ENCODE measurements around the gene SECTM1. TPM values are rescaled to one million over a fixed set of nuclear protein-coding genes. Genes with fewer than 3 reads are reported as not detected.

Gene SECTM1
- total RNA-seq, 1 donor from 2014 or later, result 14.6 TPM

DNA sequence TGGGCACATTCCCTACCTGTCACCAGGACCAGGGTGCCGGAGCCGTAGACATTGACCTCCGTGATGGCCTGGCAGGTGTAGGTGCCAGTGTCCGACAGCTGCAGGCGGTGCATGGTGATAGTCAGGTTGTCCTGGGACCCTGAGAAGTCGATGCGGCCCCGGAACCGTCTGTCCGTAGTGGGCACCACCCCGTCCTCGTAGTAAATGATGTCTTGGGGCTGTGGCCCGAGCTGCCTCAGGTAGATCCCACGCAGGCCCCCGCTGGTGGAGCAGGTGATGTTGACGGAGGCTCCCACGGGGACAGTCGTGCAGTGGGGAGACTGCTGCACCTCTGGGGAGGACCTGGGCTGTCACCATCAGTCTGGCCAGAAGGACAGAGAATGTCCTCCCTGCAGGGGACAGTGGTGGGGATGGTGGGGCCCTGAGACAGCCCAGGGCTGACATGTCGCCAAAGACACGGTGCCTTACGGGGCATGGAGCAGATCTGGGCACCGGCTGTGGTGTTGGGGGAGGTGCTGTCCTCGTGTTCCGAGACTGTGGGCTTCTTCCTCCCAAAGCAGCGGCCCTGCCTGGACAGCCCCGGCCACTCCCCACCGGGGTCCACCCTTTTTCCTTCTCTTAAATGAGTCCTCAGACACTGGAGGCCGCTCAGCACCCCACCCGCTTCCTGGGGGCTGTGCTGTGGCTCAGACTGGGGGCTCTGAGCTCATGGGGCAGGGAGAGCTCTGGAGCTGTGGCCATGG is 16.7 kb downstream of the SECTM1 start:
- DNase-seq (ENCODE audit: low spot score), result no peak

GRCh38 chr17:82315703-82316358 is 17.7 kb downstream of the SECTM1 start:
- DNase-seq (ENCODE audit: low spot score), result no peak

DNA sequence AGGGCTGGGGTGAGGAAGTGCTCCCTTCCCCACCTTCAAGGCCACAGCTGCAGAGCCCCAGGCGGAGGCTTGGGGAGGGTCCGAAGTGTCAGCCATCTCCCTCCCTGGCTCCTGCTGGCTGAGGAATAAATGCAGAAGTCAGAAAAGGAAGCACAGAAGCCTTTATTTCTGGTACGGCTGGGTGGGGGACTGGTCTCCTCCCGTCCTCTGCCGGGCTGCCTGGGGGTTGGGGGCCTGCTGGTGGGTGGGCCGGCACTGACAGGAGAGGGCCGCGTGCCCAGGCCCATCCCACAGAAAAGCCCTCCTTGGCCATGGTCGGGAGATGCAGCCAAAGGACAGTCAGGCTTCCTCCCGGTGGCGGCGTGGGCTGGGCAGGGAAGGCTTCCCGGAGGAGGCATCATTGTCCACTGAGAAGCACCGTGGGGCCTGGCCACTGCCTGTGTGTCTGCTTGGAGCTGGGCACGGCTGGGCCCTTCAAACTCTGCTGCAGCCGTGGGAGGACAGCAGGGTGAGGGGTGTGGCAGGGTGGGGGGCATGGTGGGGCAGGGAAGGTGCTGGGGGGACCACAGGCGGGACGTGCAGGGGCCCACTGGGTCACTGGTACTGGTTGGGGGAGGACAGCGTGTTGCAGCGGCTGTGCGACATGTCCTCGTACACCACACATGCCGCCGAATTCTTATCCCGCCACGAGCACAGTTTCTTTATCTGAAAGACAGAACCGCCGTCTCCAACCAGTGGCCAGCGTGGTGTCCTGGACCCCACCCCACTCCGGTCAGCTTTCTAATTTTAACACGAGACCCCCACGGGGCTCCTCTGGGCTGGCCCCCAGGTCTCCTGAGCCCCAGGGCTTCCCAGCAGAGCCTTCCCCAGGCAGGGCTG is 18.6 kb downstream of the SECTM1 start:
- no peak for DNase-seq (ENCODE audit: low spot score)

- DNase-seq (ENCODE audit: low spot score), result no peak
Measured at GRCh38 chr17:82314012-82314726, 19.4 kb downstream of the SECTM1 start.

DNA sequence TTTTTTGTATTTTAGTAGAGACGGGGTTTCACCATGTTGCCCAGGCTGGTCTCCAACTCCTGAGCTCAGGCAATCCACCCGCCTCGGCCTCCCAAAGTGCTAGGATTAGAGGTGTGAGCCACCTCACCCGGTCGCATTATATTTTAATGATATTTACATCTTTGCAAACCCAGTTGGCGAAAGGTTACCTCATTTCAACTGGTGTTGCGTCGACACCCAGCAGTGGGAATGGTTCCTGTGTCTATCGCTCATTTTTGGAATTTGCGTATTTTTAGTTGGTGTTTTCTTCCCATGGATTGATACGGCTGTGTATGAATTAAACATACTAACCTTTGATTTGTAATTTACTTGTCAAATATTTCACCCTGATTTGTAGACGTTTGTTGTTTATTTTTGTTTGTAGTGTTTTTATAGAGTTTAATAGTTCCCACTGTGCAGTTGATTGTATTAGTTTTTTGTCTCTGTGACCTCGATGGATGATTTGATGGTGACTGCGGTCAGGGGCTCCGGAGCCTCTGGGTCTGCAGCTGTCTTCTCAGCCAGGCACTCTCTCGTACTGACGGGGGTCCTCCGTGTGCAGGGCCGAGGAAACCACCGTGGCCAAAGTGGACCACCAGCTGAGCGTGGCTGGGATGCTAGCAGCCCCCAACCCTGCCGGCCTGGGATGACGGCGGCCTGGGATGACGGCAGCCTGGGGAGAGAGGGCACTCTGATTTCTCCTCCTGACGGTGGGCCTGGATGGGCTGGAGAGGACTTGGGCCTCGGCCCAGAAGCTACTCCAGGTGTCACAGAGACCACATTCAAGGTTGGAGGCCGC is 20.2 kb downstream of the SECTM1 start:
- DNase-seq (ENCODE audit: low spot score), result no peak

DNA sequence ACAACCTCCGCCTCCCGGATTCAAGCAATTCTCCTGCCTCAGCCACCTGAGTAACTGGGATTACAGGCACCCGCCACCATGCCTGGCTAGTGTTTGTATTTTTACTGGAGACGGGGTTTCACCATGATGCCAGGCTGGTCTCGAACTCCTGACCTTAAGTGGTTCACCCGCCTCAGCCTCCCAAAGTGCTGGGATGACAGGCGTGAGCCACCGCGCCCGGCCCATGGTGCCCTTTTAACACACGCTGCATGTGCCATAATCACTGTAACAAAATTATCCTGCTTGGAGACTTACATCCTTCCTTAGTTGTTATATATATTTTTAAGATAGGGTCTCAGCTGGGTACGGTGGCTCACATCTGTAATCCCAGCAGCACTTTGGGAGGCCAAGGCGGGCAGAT is 21.6 kb downstream of the SECTM1 start:
- no peak for DNase-seq (ENCODE audit: low spot score)

DNA sequence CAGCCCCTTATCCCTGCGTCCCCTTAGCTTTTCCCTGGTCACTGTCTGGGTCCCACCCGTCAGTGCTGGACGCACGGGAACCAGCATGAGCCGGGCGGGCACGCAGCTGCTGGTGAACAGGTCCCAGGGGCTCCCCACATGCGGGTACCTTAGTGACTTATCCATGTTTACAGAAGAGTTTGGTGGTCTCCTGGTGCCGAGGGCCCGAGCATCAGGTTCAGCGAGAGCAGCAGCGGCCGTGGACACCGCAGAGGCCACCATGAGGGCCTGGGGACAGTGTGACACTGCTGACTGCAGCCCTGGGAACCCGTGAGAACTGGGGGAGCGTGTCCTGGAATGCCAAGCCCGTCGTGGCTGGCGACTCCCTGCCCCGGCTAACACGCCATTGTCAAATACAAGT is 22.7 kb downstream of the SECTM1 start:
- no peak for DNase-seq (ENCODE audit: low spot score)

DNA sequence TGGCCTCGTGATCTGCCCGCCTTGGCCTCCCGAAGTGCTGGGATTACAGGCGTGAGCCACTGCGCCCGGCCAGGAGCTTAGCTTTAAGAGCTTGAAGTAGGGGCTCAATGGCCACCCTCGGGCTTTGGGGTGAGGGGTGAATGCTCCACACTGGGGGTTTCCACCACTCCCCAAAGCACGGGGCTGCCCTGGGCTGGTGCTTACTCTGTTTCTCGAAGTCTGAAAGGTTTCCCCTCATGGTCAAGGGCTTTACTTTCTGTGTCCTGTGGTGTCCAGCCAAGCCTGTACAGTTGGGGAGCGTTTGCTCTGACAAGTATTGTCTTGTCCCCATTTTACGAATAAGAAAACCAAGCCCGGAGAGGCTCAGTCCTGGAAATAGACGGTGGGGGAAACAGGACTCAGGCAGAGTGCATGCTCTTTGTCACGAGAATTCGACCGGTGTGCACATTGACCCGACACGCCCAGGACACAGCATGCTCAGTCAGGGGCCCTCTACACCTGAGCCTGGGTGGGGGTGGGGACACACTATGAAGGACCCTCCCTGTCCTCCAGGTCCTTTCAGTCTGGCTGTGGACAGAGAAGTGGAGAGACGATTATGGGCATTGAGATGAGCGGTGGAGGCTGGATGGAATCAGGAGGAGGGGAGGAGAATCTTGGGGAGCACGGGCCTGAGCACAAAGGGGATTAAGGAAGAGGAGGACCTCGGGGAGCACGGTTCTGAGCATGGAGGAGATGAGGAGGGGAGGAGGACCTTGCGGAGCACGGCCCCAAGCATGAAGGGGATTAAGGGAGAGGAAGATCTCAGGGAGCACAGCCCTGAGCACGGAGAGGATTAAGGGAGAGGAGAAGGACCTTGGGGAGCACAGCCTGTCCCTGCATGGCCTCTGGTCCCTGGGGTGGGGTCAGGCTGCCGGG is 23.7 kb downstream of the SECTM1 start:
- no peak for DNase-seq (ENCODE audit: low spot score)

- no peak for DNase-seq (ENCODE audit: low spot score)
Measured at GRCh38 chr17:82305727-82306300, 27.8 kb downstream of the SECTM1 start.

DNA sequence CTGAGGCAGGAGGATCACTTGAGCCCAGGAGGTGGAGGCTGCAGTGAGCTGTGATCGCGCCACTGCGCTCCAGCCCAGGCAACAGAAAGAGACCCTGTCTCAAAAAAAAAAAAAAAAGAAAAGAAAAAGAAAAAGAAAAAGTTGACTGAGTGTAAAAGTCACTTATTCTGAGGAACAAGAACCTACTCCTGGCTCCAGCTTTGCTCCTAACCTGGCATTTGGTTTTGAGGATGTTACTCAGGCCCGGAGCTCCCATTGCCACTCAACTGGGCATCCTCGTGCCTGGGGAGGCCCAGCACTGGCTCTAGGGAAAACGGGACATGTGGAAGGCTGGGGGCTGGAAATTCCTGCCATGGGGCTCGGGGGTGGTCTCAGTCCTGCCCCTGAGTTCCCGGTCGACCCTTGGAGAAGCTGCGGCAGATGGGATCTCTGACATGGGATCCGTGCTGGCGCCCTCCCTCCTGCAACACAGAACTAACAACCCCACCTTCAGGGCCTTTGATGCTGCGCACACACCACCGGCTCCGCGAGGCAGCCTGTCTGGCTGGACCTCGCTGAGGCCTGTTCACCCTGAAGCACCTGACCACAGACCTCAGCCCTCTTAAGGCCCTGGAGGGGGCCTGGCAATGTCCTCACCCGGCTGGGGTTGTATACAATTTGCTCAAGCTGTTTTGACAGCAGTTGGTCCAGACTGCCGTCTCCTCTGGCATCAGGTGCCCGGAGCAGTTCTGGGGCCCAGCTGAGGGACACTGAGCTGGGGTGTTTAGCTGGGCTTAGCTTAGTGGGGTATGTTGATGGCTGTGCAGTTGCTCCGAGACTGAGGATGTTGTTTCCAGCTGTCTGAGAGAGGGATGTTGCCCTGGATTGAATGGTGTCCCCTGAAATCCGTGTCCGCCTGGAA is 28.5 kb downstream of the SECTM1 start:
- no peak for DNase-seq (ENCODE audit: low spot score)

DNA sequence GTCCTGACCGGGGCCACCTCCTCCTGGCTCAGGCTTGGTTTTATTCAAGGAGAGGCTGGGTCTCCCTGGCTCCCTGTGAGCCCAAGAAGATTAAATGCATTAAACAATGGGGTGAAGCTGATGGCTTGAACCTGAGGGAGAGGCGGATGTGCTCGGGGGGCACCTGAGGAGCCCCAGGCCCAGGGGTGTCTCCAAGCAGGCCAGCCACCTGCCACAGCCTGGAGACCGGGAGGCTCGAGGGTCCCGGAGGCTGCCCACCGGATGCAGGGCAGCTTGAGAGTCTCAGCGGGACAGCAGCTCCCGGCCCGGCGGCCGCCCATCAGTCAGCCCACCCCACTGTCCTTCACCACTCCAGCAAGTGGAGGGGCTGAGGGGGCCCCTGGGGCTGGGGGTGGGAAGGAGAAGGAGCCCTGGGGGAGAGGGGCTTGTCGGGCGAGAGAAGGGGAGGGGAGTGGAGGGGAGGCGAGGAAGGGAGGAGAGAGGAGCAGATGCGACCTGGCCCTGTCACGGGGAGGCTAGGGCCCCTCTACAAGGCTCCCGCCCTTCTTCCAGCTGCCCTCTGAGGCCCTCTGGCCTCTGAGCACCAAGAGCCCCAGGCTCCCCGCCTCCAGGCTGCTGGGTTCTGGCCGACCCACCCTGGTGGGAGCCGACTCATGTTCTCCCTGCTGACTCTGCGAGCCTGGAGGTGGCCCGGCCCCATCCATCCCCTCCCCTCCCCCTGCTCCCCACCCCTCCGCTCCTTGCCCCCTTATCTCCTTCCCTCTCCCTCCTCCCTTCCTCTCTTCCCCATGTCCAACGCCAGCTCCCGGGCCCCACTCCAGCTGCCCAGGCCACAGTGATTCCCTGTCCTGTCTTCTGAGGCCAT is 29.4 kb downstream of the SECTM1 start:
- peak; percentile 75 for DNase-seq (ENCODE audit: low spot score)

GRCh38 chr17:82302991-82303943 is 30.3 kb downstream of the SECTM1 start:
- DNase-seq (ENCODE audit: low spot score), result peak; percentile 86

DNA sequence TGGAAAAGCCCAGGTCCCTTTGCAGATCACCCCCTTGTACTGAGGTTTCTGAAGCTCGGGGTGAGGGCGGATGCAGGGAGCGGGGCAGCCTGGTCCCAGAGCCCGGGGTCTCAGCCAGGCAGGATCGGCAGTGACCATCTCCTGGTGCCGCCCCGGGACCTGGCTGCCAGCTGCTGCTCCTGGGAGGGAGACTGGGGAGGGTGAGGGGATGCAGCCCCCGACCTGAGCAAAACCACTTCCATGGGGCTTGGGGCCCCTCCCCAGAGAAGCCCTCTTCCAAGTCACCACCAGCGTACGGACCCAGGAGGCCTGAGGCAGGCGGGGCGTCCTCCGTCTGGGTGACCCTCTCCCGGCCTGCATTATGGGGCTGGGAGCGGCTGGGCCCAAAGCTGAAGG is 31.0 kb downstream of the SECTM1 start:
- DNase-seq (ENCODE audit: low spot score), result peak; percentile 76

GRCh38 chr17:82301916-82302567 is 31.5 kb downstream of the SECTM1 start:
- DNase-seq (ENCODE audit: low spot score), result no peak

- DNase-seq (ENCODE audit: low spot score), result no peak
Measured at GRCh38 chr17:82301300-82301915, 32.2 kb downstream of the SECTM1 start.

Measured in mesenteric fat pad (tissue), 1 donor.